Endodermal cell (in vitro differentiated cells): ENCODE results near the gene ADIG. TPM values are rescaled to one million over a fixed set of nuclear protein-coding genes. Genes with fewer than 3 reads are reported as not detected.

Source experiments
- DNase-seq: peaks from one replicate; pipeline ENCODE4 v3.0.0-alpha.2; 2017
- H3K27ac ChIP-seq: 2 replicates; pipeline ENCODE4 v1.5.1; 2013; ENCODE audit warnings: mild to moderate bottlenecking, low read depth, low read length, moderate library complexity
- H3K27me3 ChIP-seq: 2 replicates; pipeline ENCODE4 v1.6.1; 2013; ENCODE audit warnings: mild to moderate bottlenecking, low read length, moderate library complexity; ENCODE audit not compliant: insufficient read depth, control insufficient read depth, poor library complexity, severe bottlenecking
- H3K36me3 ChIP-seq: 2 replicates; pipeline ENCODE4 v1.7.0; 2013; ENCODE audit warnings: mild to moderate bottlenecking, low read length, moderate library complexity; ENCODE audit not compliant: control insufficient read depth, insufficient read depth
- H3K4me1 ChIP-seq: one replicate; pipeline ENCODE4 v1.7.0; 2013; ENCODE audit warnings: low read length; ENCODE audit not compliant: control insufficient read depth, insufficient read depth
- H3K4me3 ChIP-seq: 2 replicates; pipeline ENCODE4 v1.5.1; 2013; ENCODE audit warnings: mild to moderate bottlenecking, low read length, moderate library complexity
- H3K9ac ChIP-seq: 2 replicates; pipeline ENCODE4 v1.6.1; 2013; ENCODE audit warnings: mild to moderate bottlenecking, low read length, moderate library complexity; ENCODE audit not compliant: poor library complexity, severe bottlenecking; ENCODE audit errors: extremely low read depth
- H3K9me3 ChIP-seq: 2 replicates; pipeline ENCODE4 v1.6.1; 2013; ENCODE audit warnings: mild to moderate bottlenecking, low read length, moderate library complexity; ENCODE audit not compliant: control insufficient read depth
- H3K27ac Mint-ChIP-seq: 2 replicates; pipeline ENCODE4 v1.8.0; 2020; ENCODE audit warnings: mixed read lengths
- H3K27me3 Mint-ChIP-seq: 2 replicates; pipeline ENCODE4 v1.8.0; 2021; ENCODE audit warnings: mild to moderate bottlenecking, mixed read lengths; ENCODE audit not compliant: insufficient read depth
- H3K36me3 Mint-ChIP-seq: 2 replicates; pipeline ENCODE4 v1.8.0; 2020; ENCODE audit warnings: low read depth, mixed read lengths
- H3K4me1 Mint-ChIP-seq: 2 replicates; pipeline ENCODE4 v1.8.0; 2020; ENCODE audit warnings: mixed read lengths
- H3K4me3 Mint-ChIP-seq: 2 replicates; pipeline ENCODE4 v1.8.0; 2020; ENCODE audit warnings: mild to moderate bottlenecking, moderate library complexity, mixed read lengths
- H3K9me3 Mint-ChIP-seq: 2 replicates; pipeline ENCODE4 v1.8.0; 2020; ENCODE audit warnings: mild to moderate bottlenecking, mixed read lengths
- CTCF ChIP-seq: fragments of 200-600 bp; sonication (generic); conservative IDR thresholded peaks from 2 replicates; pipeline ENCODE4 v1.5.0; 2021; ENCODE audit warnings: antibody characterized with exemption, mild to moderate bottlenecking
- WGBS, 2 experiments: methylation state at CpG; one replicate each; pipeline versions ENCODE4 v1.1.5 to v1.1.7; 2013; ENCODE audit warnings: missing lambda C conversion rate in 2 of 2, mixed read lengths in 1 of 2; ENCODE audit not compliant: insufficient coverage in 1 of 2, insufficient read length in 1 of 2; 5-methylcytosine and 5-hydroxymethylcytosine counted together
- total RNA-seq, 2 donors: library from RNA; stranded (reverse); fragmentation: NEBNext Ultra II Directional in 1 of 2; extraction: Animal tissue kit (Norgen Biotek cat#: 25700) in 1 of 2; gene quantifications; 2 replicates in 1 of 2; 3 replicates in 1 of 2; pipeline ENCODE4 v1.2.1, GENCODE V29; 2021

The ADIG gene
- total RNA-seq, 2 donors from 2014 or later, result not detected

GRCh38 chr20:38555395-38555794 is 25.6 kb upstream of the ADIG start:
- Mint-ChIP-seq H3K4me3 (no peak overlapping the region), H3K4me1 (peaks cover 21% of the 10 kb centered on the region), H3K9me3 (no peaks in the 10 kb centered on the region), H3K27ac (no peak overlapping the region), H3K27me3 (no peaks in the 10 kb centered on the region), H3K36me3 (peaks cover 44% of the 10 kb centered on the region)
- TF ChIP-seq CTCF, result no peak
- no peak for DNase-seq
- Histone ChIP-seq H3K36me3 (peaks cover 91% of the 10 kb centered on the region), H3K9ac (no peak overlapping the region), H3K4me1 (peaks cover 4% of the 10 kb centered on the region), H3K27me3 (no peaks in the 10 kb centered on the region), H3K9me3 (peaks cover 3% of the 10 kb centered on the region), H3K4me3 (no peak overlapping the region), H3K27ac (no peak overlapping the region)

- DNase-seq, result no peak
- TF ChIP-seq CTCF, result no peak
- H3K4me1 ChIP-seq, result peaks cover 4% of the 10 kb centered on the region
- H3K27me3 ChIP-seq, result no peaks in the 10 kb centered on the region
- peaks cover 31% of the 10 kb centered on the region for H3K4me1 Mint-ChIP-seq
- no peak overlapping the region for H3K27ac ChIP-seq
- no peak overlapping the region for H3K4me3 ChIP-seq
- no peaks in the 10 kb centered on the region for H3K27me3 Mint-ChIP-seq
- no peak overlapping the region for H3K27ac Mint-ChIP-seq
- H3K36me3 ChIP-seq, result peaks cover 85% of the 10 kb centered on the region
- no peak overlapping the region for H3K9ac ChIP-seq
- 100% methylated on average over 2 of the region's 2 CpGs for whole genome bisulfite sequencing, 2 experiments
- H3K9me3 ChIP-seq, result peaks cover 7% of the 10 kb centered on the region
- H3K4me3 Mint-ChIP-seq, result no peak overlapping the region
- H3K36me3 Mint-ChIP-seq, result peaks cover 54% of the 10 kb centered on the region
- no peaks in the 10 kb centered on the region for H3K9me3 Mint-ChIP-seq
Measured at GRCh38 chr20:38557174-38557573, 23.8 kb upstream of the ADIG start.

DNA sequence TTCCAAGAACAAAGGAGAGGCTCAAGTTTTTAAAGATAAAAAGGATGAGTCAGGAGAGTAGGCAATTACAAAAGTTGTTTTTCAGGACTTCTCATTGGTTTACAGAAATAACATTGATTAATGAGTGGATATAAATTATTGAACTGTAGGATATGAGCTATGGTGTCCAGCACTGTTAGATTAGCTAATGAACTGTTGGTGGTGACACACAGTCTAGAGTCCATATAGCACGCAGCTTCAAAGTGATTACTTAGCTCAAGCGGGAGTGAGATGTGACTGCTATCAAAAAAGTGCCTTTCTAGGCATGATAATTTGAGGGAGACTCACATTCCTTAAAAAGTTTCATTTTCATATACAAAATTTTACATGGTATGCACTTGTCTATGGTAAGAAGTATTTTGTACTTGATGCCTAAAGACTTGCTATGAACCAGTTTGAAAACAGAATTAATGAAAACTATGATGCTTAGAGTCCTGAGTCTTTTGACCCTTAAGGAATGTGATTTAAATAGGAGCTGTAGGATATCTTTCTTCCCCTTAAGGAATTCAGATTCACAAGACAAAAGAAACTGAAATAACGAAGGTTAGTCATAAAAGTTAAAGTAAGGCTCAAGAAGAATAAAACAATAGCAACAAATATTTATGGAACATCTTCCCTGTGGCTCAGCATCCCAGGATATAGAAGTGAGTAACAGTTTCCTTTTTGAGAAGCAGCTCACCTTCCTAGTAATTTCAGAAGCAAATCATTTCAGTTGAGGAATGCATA is 22.2 kb upstream of the ADIG start:
- Histone ChIP-seq H3K4me3 (no peak overlapping the region), H3K4me1 (peaks cover 4% of the 10 kb centered on the region), H3K9me3 (peaks cover 7% of the 10 kb centered on the region), H3K27me3 (no peaks in the 10 kb centered on the region), H3K9ac (no peak overlapping the region), H3K27ac (no peak overlapping the region), H3K36me3 (peaks cover 80% of the 10 kb centered on the region)
- no peak for TF ChIP-seq CTCF
- DNase-seq, result no peak
- H3K36me3 Mint-ChIP-seq, result peaks cover 60% of the 10 kb centered on the region
- peaks cover 35% of the 10 kb centered on the region for H3K4me1 Mint-ChIP-seq
- H3K9me3 Mint-ChIP-seq, result no peaks in the 10 kb centered on the region
- no peaks in the 10 kb centered on the region for H3K27me3 Mint-ChIP-seq
- no peak overlapping the region for H3K4me3 Mint-ChIP-seq
- WGBS, 2 experiments, result 92 to 100% methylated on average over 1 to 2 of the region's 3 CpGs
- H3K27ac Mint-ChIP-seq, result peak overlapping the region; percentile 90
